A549 (cell line): ENCODE results near the gene PNMA1. TPM values are rescaled to one million over a fixed set of nuclear protein-coding genes. Genes with fewer than 3 reads are reported as not detected.

ENCODE experiments used
- ATAC-seq, 2 experiments: fragments of 200-7000 bp in 1 of 2; fragments of >200 bp in 1 of 2; cut with Nextera tagmentation in 1 of 2; cut with Tn5 transposase in 1 of 2; 3 replicates each; pipeline versions ENCODE4 v1.8.0 to v1.9.1; 2018 to 2020; ENCODE audit warnings: mild to moderate bottlenecking in 1 of 2, moderate library complexity in 1 of 2
- CTCF ChIA-PET: fragments of 300-600 bp; sonication (Branson Sonifier 250); formaldehyde crosslinking; extraction: SDS; loops from one replicate; lab custom pipeline; 2021; ENCODE audit warnings: antibody characterized with exemption, inconsistent platforms; lab: Yijun Ruan, JAX
- POLR2A ChIA-PET: fragments of 350-600 bp; formaldehyde crosslinking; extraction: SDS; loops from one replicate; lab custom pipeline; 2021; ENCODE audit warnings: antibody characterized with exemption, inconsistent platforms; lab: Yijun Ruan, JAX
- DNase-seq, 2 experiments: peaks; one replicate each; pipeline versions ENCODE4 v3.0.0 to v3.0.0-alpha.2; 2011 to 2016; ENCODE audit warnings: low read depth in 1 of 2, low spot score in 1 of 2
- FAIRE-seq: peaks from 2 replicates; lab custom pipeline; 2011; peaks lifted over from hg19 to GRCh38; lab: Jason Lieb, UNC
- H3K27ac ChIP-seq, 2 experiments: fragments of >200 bp; sonication (Bioruptor Twin); formaldehyde crosslinking; 3 replicates each; pipeline ENCODE4 v1.5.1; 2016 to 2017
- H3K4me1 ChIP-seq: fragments of >200 bp; sonication (Bioruptor Twin); formaldehyde crosslinking; 3 replicates; pipeline ENCODE4 v1.6.1; 2016
- H3K4me2 ChIP-seq: fragments of >200 bp; sonication (Bioruptor Twin); formaldehyde crosslinking; 3 replicates; pipeline ENCODE4 v1.6.1; 2016
- H3K4me3 ChIP-seq: fragments of >200 bp; sonication (Bioruptor Twin); formaldehyde crosslinking; 3 replicates; pipeline ENCODE4 v1.5.1; 2016
- H3K9me3 ChIP-seq: fragments of >200 bp; sonication (Bioruptor Twin); formaldehyde crosslinking; 3 replicates; pipeline ENCODE4 v1.6.1; 2016
- BHLHE40 ChIP-seq: IDR thresholded peaks from 2 replicates; pipeline ENCODE4 v1.6.1; 2012; ENCODE audit warnings: low read depth, low read length, inconsistent platforms
- CEBPB ChIP-seq, 2 experiments: fragments of >200 bp in 1 of 2; sonication (Bioruptor Twin) in 1 of 2; formaldehyde crosslinking in 1 of 2; IDR thresholded peaks; 2 replicates each; pipeline ENCODE4 v1.6.1; 2012 to 2016
- FOSL2 ChIP-seq, 2 experiments: fragments of 450-650 bp in 1 of 2; fragments of >200 bp in 1 of 2; sonication (Bioruptor Twin) in 1 of 2; formaldehyde crosslinking; IDR thresholded peaks; 2 replicates each; pipeline versions ENCODE4 v1.5.0 to v1.6.1; 2016 to 2020; ENCODE audit warnings: mild to moderate bottlenecking in 1 of 2, moderate library complexity in 1 of 2
- FOXS1 ChIP-seq: fragments of 250-450 bp; sonication (Bioruptor Pico); IDR thresholded peaks from 2 replicates; pipeline ENCODE4 v1.5.0; 2020; ENCODE audit warnings: mild to moderate bottlenecking, moderate library complexity
- HOXB5 ChIP-seq: fragments of 250-450 bp; sonication (Bioruptor Pico); IDR thresholded peaks from 2 replicates; pipeline ENCODE4 v1.5.0; 2020; ENCODE audit warnings: mild to moderate bottlenecking, moderate library complexity
- JUN ChIP-seq, 2 experiments: fragments of >200 bp; sonication (Bioruptor Twin); formaldehyde crosslinking; IDR thresholded peaks; 2 replicates in 1 of 2; 3 replicates in 1 of 2; pipeline ENCODE4 v1.6.1; 2016 to 2017
- KDM1A ChIP-seq: fragments of 200-600 bp; sonication (generic); IDR thresholded peaks from 2 replicates; pipeline ENCODE4 v1.6.1; 2016; ENCODE audit warnings: low read depth, mild to moderate bottlenecking
- KDM5A ChIP-seq: fragments of 200-600 bp; sonication (generic); IDR thresholded peaks from 2 replicates; pipeline ENCODE4 v1.6.1; 2016; ENCODE audit warnings: antibody characterized with exemption, mild to moderate bottlenecking
- POLR2AphosphoS2 ChIP-seq: conservative IDR thresholded peaks from 2 replicates; pipeline ENCODE4 v1.6.1; 2012; ENCODE audit warnings: low read length, improper control_type of control experiment, inconsistent platforms
- RAD21 ChIP-seq, 2 experiments: fragments of >200 bp in 1 of 2; sonication (Bioruptor Twin) in 1 of 2; formaldehyde crosslinking in 1 of 2; IDR thresholded peaks in 1 of 2; conservative IDR thresholded peaks in 1 of 2; 2 replicates in 1 of 2; 3 replicates in 1 of 2; pipeline ENCODE4 v1.6.1; 2012 to 2018; ENCODE audit warnings: inconsistent platforms in 1 of 2
- RFX5 ChIP-seq: fragments of 450-650 bp; IDR thresholded peaks from 2 replicates; pipeline ENCODE4 v1.7.1; 2014; ENCODE audit warnings: antibody characterized with exemption, mild to moderate bottlenecking, moderate library complexity
- SMC3 ChIP-seq: fragments of >200 bp; sonication (Bioruptor Twin); formaldehyde crosslinking; IDR thresholded peaks from 3 replicates; pipeline ENCODE4 v1.6.1; 2018; ENCODE audit warnings: inconsistent platforms
- TFCP2L1 ChIP-seq: fragments of 250-450 bp; sonication (Bioruptor Pico); IDR thresholded peaks from 2 replicates; pipeline ENCODE4 v1.5.0; 2021; ENCODE audit warnings: mild to moderate bottlenecking
- ZFP36 ChIP-seq: fragments of 450-650 bp; IDR thresholded peaks from 2 replicates; pipeline ENCODE4 v1.6.1; 2014; ENCODE audit warnings: borderline replicate concordance; ENCODE audit not compliant: partially characterized antibody
- ZNF302 ChIP-seq: fragments of 250-450 bp; sonication (Bioruptor Pico); IDR thresholded peaks from 2 replicates; pipeline ENCODE4 v1.9.0; 2021; ENCODE audit warnings: inconsistent platforms, mild to moderate bottlenecking, moderate library complexity
- ZSCAN20 ChIP-seq: fragments of 250-450 bp; sonication (Bioruptor Pico); IDR thresholded peaks from 2 replicates; pipeline ENCODE4 v1.8.0; 2022; ENCODE audit warnings: mild to moderate bottlenecking, moderate library complexity
- WGBS: methylation state at CpG from one replicate; pipeline ENCODE4 v1.1.6; 2017; ENCODE audit errors: missing lambda C conversion rate; 5-methylcytosine and 5-hydroxymethylcytosine counted together
- polyA plus RNA-seq, 4 experiments: library from polyadenylated mRNA; depleted of rRNA in 3 of 4; stranded (reverse); fragments of >200 nt; fragmentation: RNase III in 1 of 4; extraction: RNeasy Plus Mini Kit Qiagen cat#74134 plus additional on column Dnase treatment in 1 of 4; gene quantifications; 2 replicates in 3 of 4; 3 replicates in 1 of 4; pipeline ENCODE4 v1.2.3, GENCODE V29; 2011 to 2017
- TF ChIP-seq, protein P1 (sequence below): IDR thresholded peaks from 2 replicates; pipeline ENCODE4 v1.6.1; 2012
- TF ChIP-seq, protein P2 (sequence below): IDR thresholded peaks from 2 replicates; pipeline ENCODE4 v1.6.1; 2012; ENCODE audit warnings: low read depth, borderline replicate concordance
- TF ChIP-seq, protein P3 (sequence below): fragments of >200 bp; sonication (Bioruptor Twin); formaldehyde crosslinking; IDR thresholded peaks from 2 replicates; pipeline ENCODE4 v1.6.1; 2016

The PNMA1 gene
- polyA plus RNA-seq, 2 of the 4 experiments (the other 2 are of a cell fraction), result 21.2 to 47.3 TPM

DNA sequence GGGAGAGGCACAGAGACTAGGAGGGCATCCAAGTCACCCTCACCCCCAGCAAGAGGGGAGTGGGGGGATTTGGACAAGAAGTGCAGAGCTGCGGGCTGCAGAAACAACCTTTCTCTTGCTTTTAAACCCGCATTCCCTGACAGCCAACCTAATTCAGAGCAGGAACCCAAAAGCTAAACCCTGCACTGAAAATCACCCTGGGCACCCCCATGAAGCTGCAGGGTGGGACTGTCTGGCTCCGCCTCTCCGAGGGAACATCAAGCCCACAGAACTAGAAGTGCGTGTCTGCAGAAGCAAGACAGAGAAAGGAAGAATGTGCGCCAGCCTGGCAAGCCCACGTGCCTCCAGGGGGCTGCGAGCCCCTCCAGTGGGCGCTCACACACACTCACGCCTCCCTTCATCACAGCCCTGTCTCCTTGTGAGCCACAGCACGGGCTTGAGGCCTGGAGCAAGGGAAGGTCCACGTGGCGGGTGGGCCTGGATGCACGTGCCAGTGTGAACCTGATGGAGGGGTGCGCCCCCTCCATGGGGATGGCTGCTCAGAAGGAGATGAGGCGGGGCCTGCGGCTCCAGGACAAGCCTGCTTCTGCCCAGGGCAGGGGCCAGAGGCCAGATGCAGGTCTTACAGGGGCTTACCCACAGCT lies 27.8 kb upstream of the PNMA1 start:
- H3K4me3 ChIP-seq, result peak overlapping the region; percentile 19; the same call in 2 of the 3 replicates
- peak overlapping the region; percentile 81 to 86 for H3K27ac ChIP-seq
- no peak for DNase-seq
- peak; percentile 3 to 6; a peak in 2 of 6 replicates for ATAC-seq
- ChIA-PET POLR2A (interaction anchor here (0.5 to 2.7 kb wide), 3 partner anchors 18 to 242 kb away, joined by 3 to 8 read pairs (median 4); partner anchors contain the start of gene PNMA1), CTCF (interaction anchor here (1.2 to 10.6 kb wide), 3 partner anchors 14 to 68 kb away, joined by 3 to 138 read pairs (median 117); a partner anchor contains a TSS)
- no peaks in the 10 kb centered on the region for H3K9me3 ChIP-seq
- H3K4me2 ChIP-seq, result peak overlapping the region; percentile 94
- H3K4me1 ChIP-seq, result peaks cover 75% of the 10 kb centered on the region
- WGBS, result 59% methylated on average over 16 of the region's 17 CpGs
- no peak for TF ChIP-seq RAD21 (conservative IDR thresholded peaks at IDR 0.05 in 1 of 2, IDR thresholded peaks at IDR 0.05 in 1 of 2)
- TF ChIP-seq, protein P1, sequence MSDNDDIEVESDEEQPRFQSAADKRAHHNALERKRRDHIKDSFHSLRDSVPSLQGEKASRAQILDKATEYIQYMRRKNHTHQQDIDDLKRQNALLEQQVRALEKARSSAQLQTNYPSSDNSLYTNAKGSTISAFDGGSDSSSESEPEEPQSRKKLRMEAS, result 0 out of 2 replicates have a peak, but pooled peaks have one; percentile 34
- TF ChIP-seq KDM1A, result no peak
- TF ChIP-seq ZFP36, result no peak
- TF ChIP-seq POLR2AphosphoS2, result 0 out of 2 replicates have a peak, but pooled peaks have one; percentile 24
- no peak for FAIRE-seq

DNA sequence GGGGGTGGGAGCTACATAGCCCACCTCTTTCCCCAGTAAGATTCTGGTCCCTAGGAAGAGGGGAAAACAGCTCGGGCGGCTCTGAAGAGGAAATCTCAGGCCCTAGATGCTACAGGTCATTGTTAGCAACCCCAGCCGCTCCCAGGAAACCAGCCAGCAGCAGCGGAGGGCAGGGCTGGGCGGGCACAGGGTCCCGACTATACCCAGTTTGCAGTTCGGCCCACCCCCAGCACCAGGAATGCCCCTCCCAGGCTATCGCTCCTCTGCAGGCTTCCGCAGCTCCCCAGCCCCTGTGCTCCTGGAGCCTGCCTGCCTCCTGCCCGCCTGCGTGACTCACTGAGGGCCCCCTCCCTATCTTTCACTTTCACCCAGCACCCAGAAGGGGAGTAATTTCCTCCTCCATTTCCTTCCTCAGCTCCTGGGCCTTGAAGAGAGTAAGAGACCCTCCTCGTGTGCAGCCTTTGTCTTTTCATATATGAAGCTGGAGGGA lies 27.2 kb upstream of the PNMA1 start:
- ATAC-seq (peak; percentile 33 to 72), FAIRE-seq (no peak), DNase-seq (peak in 1 of 2 experiments; percentile 61)
- peak overlapping the region; percentile 81 to 86 for H3K27ac ChIP-seq
- ChIA-PET POLR2A (interaction anchor here (0.8 to 2.7 kb wide), 3 partner anchors 18 to 44 kb away, joined by 3 to 8 read pairs (median 4); partner anchors contain the start of gene PNMA1), CTCF (interaction anchor here (1.2 to 10.6 kb wide), 3 partner anchors 14 to 67 kb away, joined by 3 to 138 read pairs (median 117); a partner anchor contains a TSS)
- TF ChIP-seq, protein P2, sequence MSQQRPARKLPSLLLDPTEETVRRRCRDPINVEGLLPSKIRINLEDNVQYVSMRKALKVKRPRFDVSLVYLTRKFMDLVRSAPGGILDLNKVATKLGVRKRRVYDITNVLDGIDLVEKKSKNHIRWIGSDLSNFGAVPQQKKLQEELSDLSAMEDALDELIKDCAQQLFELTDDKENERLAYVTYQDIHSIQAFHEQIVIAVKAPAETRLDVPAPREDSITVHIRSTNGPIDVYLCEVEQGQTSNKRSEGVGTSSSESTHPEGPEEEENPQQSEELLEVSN, result no peak
- TF ChIP-seq JUN (IDR thresholded peaks at IDR 0.05), result 0 out of 5 replicates have a peak, but pooled peaks of 1 of the 2 experiments have one; percentile 18
- TF ChIP-seq FOSL2 (IDR thresholded peaks at IDR 0.05), result no peak
- peak; percentile 50 for TF ChIP-seq FOSL2 (CRISPR knock-in tag; IDR thresholded peaks at IDR 0.05)
- TF ChIP-seq, protein P1, result 0 out of 2 replicates have a peak, but pooled peaks have one; percentile 8
- H3K4me3 ChIP-seq, result peak overlapping the region; percentile 19
- peak overlapping the region; percentile 94 for H3K4me2 ChIP-seq
- 12% methylated on average over 10 of the region's 12 CpGs for WGBS
- H3K4me1 ChIP-seq, result peaks cover 69% of the 10 kb centered on the region
- no peaks in the 10 kb centered on the region for H3K9me3 ChIP-seq

DNA sequence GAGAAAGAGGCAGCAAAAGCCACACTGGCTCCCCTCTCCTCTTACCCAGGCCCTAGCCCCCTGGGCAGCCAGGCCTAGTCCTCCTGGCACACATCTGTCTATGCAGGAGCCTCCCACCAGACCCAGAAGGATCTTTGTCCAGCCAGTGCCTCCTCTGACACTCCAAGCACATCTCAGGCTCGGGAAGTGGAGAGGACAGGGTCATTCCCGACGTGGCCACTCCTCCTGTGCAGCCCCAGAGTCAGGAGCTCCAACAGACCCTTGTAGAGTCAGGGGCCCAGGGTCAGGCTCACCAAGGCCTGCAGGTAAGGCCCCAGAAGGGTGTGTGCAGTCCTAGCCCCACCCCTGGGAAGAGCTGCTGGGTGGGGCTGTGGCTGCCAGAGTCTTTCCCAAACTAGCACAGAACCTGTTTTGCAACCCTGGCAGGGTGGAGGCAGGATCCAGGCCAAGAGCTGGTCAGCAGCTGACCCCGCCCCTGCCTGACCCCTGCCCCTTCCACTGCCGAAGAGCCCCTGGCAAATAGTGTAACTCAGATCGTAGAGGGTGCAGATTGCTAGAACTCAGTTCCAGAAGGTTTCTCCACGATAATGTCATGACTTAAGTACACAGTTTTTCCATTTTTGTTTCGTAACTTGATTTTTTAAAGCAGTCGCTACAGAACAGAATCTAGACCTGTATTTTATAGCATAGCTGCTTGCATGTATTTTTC lies 26.6 kb upstream of the PNMA1 start:
- 34% methylated on average over 9 of the region's 9 CpGs for WGBS
- H3K9me3 ChIP-seq, result no peaks in the 10 kb centered on the region
- ATAC-seq, result peak; percentile 27 to 52; a peak in 5 of 6 replicates
- peak in 1 of 2 experiments; percentile 38 for DNase-seq
- H3K4me2 ChIP-seq, result peak overlapping the region; percentile 94
- peak in 1 of 2 experiments; percentile 56; a peak in 1 of 4 replicates for TF ChIP-seq CEBPB (IDR thresholded peaks at IDR 0.05)
- TF ChIP-seq, protein P3, sequence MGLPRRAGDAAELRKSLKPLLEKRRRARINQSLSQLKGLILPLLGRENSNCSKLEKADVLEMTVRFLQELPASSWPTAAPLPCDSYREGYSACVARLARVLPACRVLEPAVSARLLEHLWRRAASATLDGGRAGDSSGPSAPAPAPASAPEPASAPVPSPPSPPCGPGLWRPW, result no peak
- FAIRE-seq, result no peak
- peak overlapping the region; percentile 81 to 86 for H3K27ac ChIP-seq
- POLR2A ChIA-PET, result interaction anchor here (0.8 to 2.7 kb wide), 3 partner anchors 17 to 45 kb away, joined by 3 to 8 read pairs (median 4); partner anchors contain the start of gene PNMA1
- CTCF ChIA-PET, result interaction anchor here (10.1 to 10.6 kb wide), 2 partner anchors 13 to 15 kb away, joined by 117 to 138 read pairs; a partner anchor contains a TSS
- H3K4me3 ChIP-seq, result peak overlapping the region; percentile 19
- peaks cover 62% of the 10 kb centered on the region for H3K4me1 ChIP-seq

DNA sequence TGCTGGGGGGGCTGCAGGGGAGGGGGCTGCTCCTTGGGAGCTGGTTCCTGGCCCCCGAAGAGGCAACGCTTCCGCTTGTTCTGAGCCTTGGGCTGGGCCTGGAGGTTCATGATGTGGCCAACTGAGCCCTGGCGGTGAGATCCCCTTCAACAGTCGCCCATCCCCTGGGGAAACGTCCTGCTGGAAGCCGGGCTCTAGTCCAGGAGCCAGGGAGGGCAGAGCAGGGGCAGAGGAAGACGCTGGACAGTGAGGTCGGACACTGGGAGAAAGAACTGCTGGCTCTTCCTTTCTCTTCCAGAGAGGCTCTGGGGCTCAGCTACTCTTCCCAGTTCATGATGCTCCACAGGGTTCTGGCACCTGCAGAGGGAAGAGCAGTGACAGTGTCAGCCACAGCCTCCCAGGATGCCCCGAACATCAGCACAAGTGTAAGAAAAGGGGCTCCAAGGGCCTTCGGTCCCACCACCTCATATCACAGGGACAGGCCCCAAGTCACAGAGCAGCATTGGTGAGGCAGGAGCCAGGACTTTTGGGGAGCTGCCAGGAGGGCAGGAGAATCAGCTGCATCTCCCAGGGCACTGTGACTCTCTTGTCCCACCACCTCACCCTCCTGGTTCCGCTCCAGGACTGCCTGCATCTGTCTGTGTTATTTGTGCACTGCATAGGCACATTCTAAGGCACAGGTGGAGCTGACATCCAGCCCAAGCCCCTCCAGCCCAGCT lies 25.9 kb upstream of the PNMA1 start:
- ChIA-PET POLR2A (no interaction called here), CTCF (interaction anchor here (10.1 to 10.6 kb wide), 2 partner anchors 12 to 16 kb away, joined by 117 to 138 read pairs; a partner anchor contains a TSS)
- FAIRE-seq (no peak), DNase-seq (no peak), ATAC-seq (0 out of 6 replicates have a peak, but pooled peaks of 1 of the 2 experiments have one; percentile 0)
- Histone ChIP-seq H3K9me3 (no peaks in the 10 kb centered on the region), H3K4me2 (peak overlapping the region; percentile 94), H3K4me1 (peaks cover 55% of the 10 kb centered on the region), H3K27ac (peak overlapping the region; percentile 81 to 86), H3K4me3 (no peak overlapping the region)
- 96% methylated on average over 11 of the region's 12 CpGs for WGBS
- TF ChIP-seq FOSL2 (IDR thresholded peaks at IDR 0.05) (no peak), FOSL2 (CRISPR knock-in tag; IDR thresholded peaks at IDR 0.05) (no peak), JUN (IDR thresholded peaks at IDR 0.05) (no peak), HOXB5 (CRISPR knock-in tag) (no peak), FOXS1 (CRISPR knock-in tag) (no peak), ZSCAN20 (CRISPR knock-in tag) (no peak), BHLHE40 (no peak), ZFP36 (no peak), RFX5 (no peak), TFCP2L1 (no peak), ZNF302 (no peak), KDM5A (no peak), SMC3 (no peak)
- TF ChIP-seq, protein P2, result no peak
